ENCODE data around the gene ITPRID1.
A peak's percentile ranks its signal among the peaks of the same experiment; 100 is the strongest.
"Not testable (repeated sequence)": the region's sequence is repeated elsewhere in the genome, so short reads cannot be mapped to it uniquely, and the experiment has no call there.

Gene ITPRID1

DNA sequence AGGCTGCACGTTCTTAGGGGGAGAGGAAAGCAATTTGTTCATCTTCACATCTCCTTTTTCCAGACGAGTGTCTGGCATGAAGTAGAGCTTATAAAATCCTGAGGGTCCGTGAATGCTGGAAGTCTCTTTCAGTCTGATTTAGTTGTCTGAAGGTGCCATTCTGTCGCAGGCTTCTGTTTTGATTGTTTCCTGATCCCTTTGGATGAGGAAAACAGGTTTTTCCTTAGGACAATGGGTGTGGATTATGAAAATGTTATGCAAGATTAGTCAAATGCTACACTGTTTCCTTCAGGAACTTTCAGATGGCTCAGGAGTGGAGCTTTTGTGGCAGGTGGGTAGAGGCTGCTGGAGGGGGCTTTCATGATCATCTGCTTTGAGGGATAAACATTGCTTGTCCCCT lies at the start of gene ITPRID1:
Gene ITPRID1 (plus strand): TSS at position 301 of the 400 bp plus-strand sequence. CDS start 38,935 bp downstream, outside the sequence.
- no peak for DNase-seq

DNA sequence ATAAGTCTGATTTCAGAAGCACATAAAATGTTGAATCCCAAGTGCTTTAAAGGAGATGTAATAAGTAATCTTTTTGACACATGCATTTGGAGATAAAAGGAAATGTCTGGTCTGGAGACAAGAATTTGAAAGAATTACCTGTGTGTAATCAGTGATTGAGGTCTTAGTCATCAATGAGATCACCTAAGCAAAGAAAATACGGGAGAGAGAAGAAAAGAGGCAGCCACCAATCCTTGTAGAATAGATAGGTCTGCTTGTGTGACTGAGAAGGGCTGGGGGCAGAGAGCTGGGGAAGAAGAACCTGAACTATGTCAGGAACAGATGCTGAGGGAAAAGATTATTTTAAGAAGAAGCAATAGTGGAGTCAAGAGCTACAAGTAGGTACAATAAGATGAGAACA lies 49.3 kb upstream of the ITPRID1 start:
- DNase-seq = no peak

DNA sequence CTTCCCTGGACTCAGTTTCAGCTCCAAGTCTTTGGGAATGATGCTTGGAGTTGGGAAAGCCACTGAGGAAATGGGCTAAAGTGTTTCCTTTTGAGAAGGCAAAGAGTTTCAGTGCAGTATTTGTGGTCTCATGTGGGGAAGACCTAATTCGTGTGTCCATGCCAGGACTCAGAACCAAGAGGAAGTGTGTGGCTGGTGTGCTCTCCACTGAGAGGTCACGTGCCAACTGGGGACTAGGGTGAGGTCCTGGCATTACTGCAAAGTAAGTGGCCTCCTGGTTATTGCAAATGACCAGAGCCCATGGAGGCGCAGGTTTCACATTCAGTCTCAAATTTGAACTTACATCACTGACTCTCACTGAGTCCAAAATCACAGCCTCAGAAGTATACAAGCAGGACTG lies 48.6 kb upstream of the ITPRID1 start:
- DNase-seq = no peak

DNA sequence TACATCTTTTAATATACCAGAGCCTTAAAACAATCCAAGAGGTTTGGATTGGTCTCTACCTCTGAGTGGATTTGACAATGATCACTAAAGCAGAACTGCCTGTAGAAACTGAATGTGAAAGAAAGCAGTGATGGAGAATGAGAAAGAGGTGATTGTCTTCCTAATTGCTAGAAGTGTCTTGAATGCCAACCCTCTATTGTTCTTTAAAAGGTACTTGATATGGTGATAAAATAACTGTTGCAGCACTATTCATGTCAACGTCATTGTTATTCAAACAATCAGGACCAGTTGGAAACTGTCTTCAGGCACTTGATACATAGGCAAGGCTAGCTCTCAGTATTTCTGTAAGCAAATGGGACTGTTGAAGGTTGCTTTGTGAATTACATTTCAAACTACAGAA lies 47.9 kb upstream of the ITPRID1 start:
- DNase-seq = no peak

DNA sequence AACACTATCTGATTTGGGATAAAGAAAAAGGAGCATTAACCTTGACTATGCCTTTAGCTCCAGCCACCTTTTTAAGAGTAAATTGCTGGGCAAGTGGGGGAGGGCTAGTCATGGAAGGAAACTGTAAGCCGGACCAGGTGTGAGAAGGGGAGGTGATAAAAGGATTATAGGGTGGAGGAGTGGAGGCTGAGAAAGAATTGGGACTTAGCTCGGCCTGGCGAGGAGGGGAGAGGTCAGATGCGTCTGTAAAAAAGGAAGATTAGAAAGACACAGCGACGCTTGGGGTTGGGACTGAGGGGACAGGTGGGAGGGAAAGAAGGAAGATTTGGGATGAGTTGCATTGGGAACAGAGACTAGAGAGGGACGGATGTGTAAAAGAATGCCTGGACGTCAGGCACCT lies 43.0 kb upstream of the ITPRID1 start:
- DNase-seq = not testable (repeated sequence)

DNA sequence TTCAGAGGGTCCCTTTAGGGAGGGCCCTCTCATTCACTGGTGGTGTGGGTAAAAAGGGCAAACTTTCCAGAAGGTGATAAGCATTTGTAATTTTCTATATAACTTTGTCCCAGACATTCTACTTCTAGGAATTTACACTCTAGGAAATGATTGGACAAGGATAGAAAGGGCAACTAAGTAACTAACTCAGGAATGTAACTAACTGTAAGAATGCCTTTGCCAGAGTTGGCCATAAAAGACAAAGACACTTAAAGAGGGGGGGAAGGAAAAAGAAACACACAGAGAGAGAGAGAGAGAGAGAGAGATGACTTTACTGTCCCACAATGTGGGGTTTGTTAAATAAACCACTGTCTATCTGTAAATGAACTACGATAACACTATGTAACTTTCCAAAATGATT lies 38.5 kb upstream of the ITPRID1 start:
- DNase-seq = no peak

DNA sequence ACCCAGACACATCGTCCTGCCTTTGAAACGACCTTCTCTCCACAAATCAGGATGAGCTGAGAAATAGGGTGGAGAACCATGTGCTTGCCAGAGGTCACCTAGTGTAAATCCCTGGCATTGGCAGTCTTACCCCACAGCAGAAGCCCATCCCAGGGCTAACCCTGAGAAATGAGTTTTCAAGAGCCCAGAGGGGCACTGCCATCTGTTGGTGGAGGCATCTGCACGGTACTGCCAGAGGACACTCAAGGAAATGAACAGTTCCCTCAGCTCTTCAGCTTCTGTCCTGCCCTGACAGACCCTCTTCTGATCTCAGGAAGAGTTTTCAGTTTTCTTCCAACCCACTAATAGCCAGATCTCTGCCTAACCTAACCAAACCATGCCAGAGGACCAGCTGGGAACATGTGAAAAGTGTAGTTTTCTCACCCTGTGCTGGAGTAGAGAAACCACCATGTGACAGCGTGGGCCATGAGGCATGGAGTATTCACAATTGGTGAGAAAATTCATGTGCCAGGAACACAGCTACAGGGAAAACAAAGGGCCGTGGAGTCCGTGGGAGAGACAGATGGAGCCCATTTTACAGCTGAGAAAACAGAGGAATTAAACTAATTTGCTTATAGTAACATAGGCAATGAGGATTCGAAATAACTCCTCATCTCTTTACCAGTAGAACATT lies 37.7 kb upstream of the ITPRID1 start:
- no peak for DNase-seq

DNA sequence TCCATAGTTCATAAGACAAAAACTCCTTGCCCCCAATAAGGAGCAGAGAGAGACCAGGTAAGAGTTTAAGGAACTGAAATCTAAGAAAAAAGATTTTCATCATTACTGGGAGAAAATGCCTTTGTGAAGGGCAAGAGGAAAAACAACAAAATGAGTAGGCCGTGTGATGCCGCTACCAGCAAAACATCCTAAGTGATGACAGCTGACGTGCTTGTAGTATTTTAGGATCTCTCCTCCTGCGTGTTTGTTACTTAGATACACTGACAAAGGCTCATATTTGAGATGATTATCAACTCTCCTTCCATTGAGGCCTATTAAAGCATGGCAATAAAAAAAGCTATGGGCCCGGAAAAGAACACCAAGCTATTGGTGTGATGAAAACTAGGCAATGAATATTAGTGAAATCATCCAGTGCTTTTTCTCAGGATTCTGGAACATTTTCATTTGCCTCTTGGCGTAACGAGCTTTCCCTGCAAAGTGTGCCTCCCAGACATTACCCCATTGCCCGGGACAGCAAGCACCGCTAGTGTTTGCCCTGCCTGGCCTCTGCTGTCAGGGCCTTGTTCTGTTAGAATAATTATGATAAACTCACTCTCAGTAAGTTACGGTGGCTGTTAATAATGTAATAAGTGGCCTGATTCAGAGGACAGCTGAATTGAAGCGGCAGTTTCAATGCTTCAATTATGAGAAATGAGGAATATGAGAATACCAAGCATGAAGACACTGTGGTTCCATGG lies 36.8 kb upstream of the ITPRID1 start:
- DNase-seq = no peak

DNA sequence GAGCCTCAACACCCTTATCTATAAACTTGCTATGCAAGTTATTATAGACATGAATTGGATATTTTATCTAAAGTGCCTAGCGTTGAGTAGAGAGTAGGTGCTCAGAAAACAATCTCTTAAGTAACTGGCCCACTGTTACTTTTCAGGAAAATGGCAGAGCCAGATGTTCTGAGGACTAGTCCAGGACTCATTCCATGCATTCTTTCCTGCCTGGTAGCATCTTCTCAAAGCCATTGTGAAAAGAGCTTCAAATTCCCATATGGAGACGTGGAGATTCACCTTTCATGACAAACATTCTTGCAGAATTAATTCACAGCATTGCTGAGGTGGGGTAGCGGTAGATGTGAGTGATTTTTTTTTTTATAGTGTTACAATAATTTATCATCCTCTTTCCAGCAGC lies 35.9 kb upstream of the ITPRID1 start:
- DNase-seq = no peak

DNA sequence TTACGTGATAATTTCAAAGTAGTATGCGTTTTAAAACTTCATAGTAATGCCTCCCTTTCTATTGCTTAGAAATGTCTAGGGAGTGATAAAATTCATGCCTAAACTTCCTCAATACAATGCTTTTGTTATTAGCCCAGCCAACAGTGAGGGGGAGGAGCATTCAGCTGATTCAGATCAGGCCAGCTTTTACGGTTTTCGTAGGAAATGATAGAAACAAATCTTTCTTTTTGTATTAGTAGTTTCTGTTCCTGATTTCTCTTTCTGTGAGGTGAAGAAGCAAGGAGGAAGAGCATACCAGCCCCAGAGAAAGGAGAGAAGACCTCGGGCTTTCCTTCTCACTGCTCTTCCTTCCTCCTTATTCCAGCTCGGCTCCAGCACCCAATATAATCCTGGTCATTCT lies 35.2 kb upstream of the ITPRID1 start:
- no peak for DNase-seq

DNA sequence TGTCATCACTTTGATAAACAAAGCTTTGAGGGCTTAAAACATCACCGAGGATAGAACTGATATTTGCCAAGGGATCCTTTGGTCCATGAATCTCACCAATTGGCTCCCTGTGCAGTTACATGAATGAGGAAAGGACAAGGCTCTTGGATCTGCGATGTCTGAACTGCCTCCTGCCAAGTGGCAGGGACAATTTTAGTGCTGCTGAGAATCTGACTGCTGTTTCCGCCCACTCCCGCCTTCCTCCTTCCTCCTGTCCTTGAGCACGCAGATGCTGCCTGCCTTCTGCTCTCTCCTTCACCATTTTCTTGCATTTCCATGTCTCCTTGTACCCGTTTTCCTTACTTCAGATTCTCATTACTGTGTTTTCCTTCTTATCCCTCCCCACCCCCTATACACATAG lies 26.8 kb upstream of the ITPRID1 start:
- DNase-seq = no peak

DNA sequence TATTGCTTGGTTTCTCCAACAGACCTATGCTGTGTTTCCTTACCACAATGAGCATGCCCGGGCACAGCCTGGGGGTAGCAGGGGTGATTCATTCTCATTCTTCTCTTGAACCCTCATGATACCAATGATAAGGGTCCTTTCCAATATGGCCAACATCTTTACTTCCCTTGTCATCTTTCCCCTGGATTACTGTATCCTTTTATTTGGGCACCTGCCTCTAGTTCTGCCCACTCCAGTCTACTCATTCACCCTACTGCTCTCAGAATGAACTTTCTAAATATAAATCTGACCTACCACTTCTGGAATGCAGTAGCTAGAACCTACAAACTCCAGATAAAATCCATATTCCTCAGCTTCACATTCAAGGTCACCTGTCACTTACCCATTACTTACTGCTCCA lies 26.4 kb upstream of the ITPRID1 start:
- no peak for DNase-seq

DNA sequence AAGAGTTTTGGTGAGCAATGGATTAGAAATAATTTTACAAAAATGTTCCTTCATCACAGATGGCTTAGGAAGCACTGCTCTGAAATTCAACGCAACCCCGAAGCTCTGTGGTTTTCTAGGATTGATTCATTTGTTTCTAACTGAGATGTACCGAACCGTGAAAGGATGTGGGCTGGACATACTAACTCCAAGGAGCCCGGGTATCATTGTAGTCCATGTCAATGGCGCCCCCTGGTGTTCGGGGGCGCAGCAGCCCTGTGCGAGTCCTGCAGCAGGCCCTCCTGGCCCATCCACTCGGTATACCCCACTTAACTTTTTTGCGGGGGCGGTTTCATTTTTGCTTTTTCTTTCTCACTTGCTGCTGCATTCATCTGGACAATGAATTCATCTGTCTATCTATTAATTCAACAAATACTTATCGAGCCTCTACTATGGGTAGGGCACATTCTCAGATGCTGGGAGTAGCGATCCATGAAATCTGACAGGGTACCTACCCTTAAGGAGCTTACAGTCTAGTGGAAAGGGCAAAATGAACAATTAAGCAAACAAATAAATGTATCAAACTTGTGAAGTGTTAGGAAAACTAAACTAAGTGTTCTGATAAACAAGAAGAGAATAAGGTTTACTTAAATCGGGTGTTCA lies 25.2 kb upstream of the ITPRID1 start:
- DNase-seq = peak in 1 of 2 experiments; percentile 17

DNA sequence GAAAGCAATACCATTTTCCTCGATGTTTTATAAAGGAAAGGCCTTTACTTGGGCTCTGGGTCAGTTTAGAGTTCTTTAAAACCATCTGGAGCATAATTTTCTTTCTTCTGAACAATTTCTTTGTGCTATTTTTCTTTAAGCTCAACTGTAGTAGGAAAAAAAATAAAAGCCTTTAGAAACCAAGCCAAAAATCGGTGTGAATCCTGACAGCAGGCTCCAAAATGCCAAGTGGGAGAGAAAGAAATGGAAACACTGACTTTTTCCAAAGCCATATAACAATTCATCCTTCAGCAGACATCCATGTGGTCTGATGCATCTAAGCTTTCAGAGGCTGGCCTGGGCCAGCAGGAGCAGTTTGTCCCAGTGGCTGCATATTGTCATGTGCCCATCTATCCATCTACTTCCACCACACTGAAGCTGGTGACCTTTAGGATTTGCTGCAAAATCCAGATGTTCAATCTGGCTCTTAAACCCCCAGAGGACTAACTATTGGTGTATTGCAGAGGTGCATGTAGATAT lies 23.0 kb upstream of the ITPRID1 start:
- no peak for DNase-seq

DNA sequence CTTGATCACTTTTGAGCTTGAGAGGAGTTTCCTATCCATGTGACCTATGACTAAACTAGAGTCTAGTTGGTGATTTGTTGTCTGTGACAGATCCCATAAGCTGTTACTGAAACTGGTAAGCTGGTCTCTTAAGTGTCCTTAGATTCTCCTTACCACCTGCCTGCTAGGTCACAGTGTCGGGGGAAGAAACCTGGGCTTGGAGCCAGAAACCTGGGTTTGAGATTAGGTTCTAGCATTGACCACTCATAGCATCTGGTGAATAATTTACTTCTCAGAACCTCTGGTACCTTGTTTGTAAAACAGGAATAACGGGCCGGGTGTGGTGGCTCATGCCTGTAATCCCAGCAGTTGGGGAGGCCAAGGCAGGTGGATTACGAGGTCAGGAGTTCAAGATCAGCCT lies 21.8 kb upstream of the ITPRID1 start:
- no peak for DNase-seq

DNA sequence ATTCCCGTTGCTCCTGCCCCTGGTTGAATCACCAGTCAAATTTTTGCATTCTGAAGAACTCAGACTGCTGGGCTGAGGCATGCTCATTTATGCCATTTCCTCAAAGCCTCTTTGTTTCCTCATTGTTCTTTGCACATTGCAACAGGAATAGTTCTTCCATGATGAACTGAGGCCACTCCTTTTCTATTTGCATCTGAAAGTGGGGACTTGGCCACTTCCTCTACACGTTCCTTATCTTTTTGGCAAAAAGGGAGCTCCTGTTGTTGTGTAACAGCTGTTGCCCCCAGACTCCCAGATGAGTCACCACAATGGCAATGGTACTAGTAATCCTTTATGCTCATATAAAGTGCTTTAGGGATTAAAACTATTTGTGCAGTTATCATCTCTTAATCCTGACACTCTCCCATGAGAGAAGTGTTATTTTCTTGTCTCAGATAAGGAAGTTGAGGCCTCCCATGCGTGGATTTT lies 20.1 kb upstream of the ITPRID1 start:
- no peak for DNase-seq

DNA sequence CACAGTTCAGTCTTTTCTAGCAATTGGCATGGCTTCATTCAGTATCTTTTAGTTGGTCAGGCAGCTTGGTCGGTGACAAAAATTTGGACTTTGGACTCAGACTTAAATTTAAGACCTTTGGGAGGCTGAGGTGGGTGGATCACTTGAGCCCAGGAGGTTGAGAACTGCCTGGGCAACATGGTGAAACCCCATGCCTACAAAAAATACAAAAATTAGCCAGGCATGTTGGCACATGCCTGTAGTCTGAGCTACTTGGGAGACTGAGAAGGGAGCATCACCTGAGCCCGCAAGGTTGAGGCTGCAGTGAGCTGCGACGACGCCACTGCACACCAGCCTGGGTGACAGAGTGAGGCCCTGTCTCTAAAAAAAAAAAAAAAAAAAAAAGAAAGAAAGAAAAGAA lies 19.5 kb upstream of the ITPRID1 start:
- no peak for DNase-seq

DNA sequence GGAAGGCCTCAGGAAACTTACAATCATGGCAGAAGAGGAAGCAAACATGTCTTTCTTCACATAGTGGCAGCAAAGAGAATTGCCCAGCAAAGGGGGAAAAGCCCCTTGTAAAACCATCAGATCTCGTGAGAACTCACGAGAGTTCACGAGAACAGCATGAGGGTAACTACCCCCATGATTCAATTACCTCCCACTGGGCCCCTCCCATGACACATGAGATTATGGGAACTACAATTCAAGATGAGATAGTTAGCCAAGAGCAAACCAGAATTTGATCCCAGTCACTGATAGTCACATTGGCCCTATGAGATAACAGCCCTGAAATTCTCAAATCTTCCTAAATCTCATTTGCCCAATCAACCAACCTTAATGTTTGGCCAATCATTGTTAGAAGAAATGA lies 18.2 kb upstream of the ITPRID1 start:
- no peak for DNase-seq

DNA sequence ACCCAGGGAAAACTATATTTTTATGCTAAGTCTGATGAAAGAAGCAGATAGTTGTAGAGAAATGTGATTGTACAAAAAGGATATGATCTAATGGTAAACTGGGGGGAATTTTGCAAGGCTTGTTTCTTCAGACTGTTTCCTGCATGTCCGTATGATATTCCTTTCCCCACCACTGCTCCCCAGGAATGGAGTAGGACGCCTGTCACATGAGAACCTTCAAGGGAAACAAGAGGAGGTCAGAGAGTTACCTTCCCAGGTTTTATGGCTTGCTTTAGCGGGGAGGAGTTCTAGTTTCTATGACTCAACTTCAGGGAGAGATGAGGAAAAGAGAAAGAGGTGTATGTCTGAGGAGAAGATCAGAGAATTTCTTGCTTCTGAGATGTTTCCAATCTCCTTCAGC lies 16.4 kb upstream of the ITPRID1 start:
- DNase-seq = no peak

DNA sequence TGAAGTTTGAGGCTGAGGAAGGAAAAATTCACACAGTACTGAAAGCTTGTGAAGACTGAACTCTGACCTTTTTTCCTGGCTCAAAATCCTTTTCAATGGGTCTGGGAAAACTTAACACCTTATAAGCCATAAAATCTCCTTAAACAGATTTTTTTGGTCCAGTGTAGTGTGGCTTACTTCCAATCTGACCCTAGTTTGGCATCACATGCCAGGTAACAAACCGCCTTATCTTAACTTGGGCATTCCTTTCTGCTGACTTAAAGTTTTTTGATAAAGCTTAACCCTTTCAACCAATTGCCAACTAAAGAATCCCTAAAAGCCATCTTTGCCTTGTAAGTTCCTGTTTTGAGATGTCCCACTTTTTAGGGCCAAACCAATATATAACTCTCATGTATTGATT lies 13.2 kb upstream of the ITPRID1 start:
- DNase-seq = no peak

DNA sequence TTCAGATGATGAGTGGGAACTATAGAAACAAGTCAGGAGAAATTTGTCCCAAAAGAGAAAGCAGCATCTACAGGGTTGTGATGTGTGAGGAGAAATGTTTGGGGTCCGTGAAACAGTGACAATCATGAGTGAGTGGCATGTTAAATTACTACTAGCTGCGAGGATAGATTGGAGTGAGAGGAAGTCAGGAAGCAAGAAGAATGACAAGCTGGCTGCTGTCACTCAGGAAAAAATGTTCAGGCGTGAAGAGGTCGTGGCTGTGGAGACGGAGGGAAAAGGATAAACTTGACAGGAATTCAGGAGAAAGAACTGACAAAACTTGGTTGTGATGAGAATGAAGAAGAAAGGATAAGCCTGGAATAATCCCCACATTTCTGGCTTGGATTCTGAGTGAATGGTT lies 5.1 kb upstream of the ITPRID1 start:
- no peak for DNase-seq

DNA sequence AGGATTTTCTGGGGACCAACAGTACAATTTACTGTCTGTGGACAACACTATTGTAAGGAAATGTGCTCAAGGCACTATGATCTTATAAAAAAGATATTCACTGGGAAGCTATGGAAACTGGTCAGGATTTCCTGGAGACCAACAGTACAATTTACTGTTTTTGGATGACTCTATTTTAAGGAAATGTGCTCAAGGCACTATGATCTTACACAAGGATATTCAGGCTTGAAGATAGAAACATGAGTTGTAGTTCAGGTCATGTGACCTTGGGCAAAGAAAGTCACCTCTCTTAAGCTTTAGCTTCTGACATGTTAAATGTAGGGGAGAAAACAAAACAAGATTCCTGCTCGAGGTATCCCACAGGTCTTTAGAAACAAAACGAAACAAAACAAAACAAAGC lies 1.7 kb upstream of the ITPRID1 start:
- DNase-seq = no peak

DNA sequence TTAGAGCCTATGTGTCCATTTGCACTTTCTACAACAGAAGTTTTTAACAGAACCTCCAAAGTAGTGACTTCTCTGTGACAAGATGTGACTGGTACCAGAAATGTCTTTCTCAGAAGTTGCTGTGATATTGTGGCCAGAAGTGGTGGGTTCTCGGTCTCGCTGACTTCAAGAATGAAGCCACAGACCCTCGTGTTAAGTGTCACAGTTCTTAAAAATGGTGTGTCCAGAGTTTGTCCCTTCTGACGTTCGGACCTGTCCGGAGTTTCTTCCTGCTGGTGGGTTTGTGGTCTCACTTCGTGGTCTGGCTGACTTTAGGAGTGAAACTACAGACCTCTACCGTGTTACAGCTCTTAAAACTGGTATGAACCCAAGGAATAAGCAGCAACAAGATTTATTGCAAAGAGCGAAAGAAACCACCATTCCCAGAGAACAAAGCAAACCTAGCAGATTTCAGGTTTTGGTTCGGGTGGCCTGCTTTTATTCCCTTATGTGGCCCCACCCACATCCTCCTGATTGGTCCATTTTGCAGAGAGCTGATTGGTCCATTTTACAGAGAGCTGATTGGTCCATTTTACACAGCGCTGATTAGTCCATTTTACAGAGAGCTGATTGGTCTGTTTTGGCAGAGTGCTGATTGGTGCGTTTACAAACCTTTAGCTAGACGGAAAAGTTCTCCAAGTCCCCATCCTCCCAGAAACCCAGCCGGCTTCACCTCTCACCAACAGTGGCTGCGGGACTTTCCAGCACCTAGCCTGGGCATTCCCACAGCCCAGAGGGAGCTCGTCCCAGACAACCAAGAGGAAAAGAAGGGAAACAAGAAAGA lies 3.0 kb downstream of the ITPRID1 start:
- DNase-seq = no peak

Data from SW 1271 (cell line).